Breast epithelium (tissue), 4 donors: Measurements from ENCODE around the gene C2orf49. TPM values are rescaled to one million over a fixed set of nuclear protein-coding genes. Genes with fewer than 3 reads are reported as not detected.

Experiments used
- DNase-seq, 2 donors: peaks; one replicate each; pipeline ENCODE4 v3.0.0-alpha.2; 2019; ENCODE audit warnings: low spot score in 2 of 2
- H3K27ac ChIP-seq, 2 donors: fragments of 200-600 bp; sonication (generic) in 1 of 2; one replicate each; pipeline ENCODE4 v1.5.1; 2016 to 2019; ENCODE audit warnings: mild to moderate bottlenecking in 1 of 2
- H3K27me3 ChIP-seq, 2 donors: fragments of 200-600 bp; sonication (generic) in 1 of 2; one replicate each; pipeline versions ENCODE4 v1.5.1 to v1.6.0; 2017 to 2019; ENCODE audit warnings: control low read depth in 1 of 2, mild to moderate bottlenecking in 1 of 2
- H3K36me3 ChIP-seq: fragments of 200-600 bp; one replicate; pipeline ENCODE4 v1.5.1; 2019
- H3K4me1 ChIP-seq, 2 donors: fragments of 200-600 bp; sonication (generic); one replicate each; pipeline ENCODE4 v1.5.1; 2016 to 2019; ENCODE audit warnings: control low read depth in 1 of 2
- H3K4me3 ChIP-seq, 3 donors: fragments of 200-600 bp; sonication (generic); 1 replicate in 2 of 3; 2 replicates in 1 of 3; pipeline ENCODE4 v1.5.1; 2016 to 2019; ENCODE audit warnings: mild to moderate bottlenecking in 3 of 3, moderate library complexity in 2 of 3
- H3K9me3 ChIP-seq, 2 donors: fragments of 200-600 bp; sonication (generic) in 1 of 2; one replicate each; pipeline ENCODE4 v1.5.1; 2016 to 2019; ENCODE audit warnings: control low read depth in 1 of 2
- POLR2A ChIP-seq: fragments of 450-650 bp; IDR thresholded peaks from one replicate; pipeline ENCODE4 v1.6.1; 2016; ENCODE audit warnings: antibody characterized with exemption, mild to moderate bottlenecking, moderate library complexity
- POLR2AphosphoS5 ChIP-seq, 3 donors: sonication (generic); formaldehyde crosslinking; IDR thresholded peaks; one replicate each; pipeline ENCODE4 v1.6.1; 2017; ENCODE audit warnings: antibody characterized with exemption in 3 of 3
- intact Hi-C: fragments of 100-400 bp; cut with DNase I; formaldehyde crosslinking; loops from one replicate; pipeline ENCODE4 v1.15.1; 2023; ENCODE audit warnings: low total_unique reads
- total RNA-seq, 3 donors: library from RNA; depleted of rRNA; stranded (reverse); fragments of >200 nt; gene quantifications; one replicate each; pipeline ENCODE4 v1.1.0, GENCODE V29; 2016
- TF ChIP-seq, protein P1 (sequence below), 3 donors: fragments of 450-650 bp; IDR thresholded peaks; one replicate each; pipeline ENCODE4 v1.5.1; 2016 to 2017; ENCODE audit warnings: antibody characterized with exemption in 3 of 3, mild to moderate bottlenecking in 3 of 3, moderate library complexity in 3 of 3

The C2orf49 gene
- total RNA-seq, 3 donors from 2014 or later, result 20.0 to 31.6 (median 23.0) TPM

DNA sequence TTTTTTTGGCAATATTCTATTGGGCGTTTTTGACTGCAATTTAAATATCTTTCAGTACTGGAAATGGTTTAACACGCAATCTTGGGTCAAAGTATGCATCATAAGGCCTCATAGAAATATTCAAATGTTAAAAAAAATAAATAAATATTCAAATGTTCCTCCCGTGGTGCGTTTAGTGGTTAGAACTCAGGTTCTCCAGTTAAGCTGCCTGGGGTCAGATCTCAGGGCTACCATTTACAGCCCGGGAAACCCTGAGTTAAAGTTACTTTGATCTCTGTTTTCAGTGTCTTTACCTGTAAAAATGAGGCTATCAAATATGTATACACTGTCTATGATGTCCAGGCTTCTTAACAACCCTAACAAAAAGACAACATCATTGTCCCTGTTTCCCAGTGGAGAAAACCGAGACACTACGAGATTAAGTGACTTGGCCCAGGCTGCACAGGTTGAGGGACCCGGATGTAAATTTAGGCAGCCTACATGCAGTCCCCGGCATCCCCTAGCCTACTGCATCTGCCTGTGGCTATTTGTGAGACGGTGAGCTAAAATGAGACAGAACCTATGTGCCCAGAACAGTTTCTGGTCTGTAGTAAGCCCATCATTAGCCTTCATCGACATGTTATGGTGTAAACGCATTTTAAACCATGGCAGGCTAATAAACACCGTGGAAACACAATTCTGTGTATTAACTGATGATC, 59.8 kb downstream of the C2orf49 start:
- Histone ChIP-seq H3K9me3 (no peaks in the 10 kb centered on the region), H3K4me1 (peaks cover 0 to 3% of the 10 kb centered on the region in 2 donors), H3K4me3 (peak overlapping the region; percentile 75 to 91 (median 81)), H3K36me3 (no peaks in the 10 kb centered on the region), H3K27ac (peak overlapping the region; percentile 85 to 90), H3K27me3 (no peaks in the 10 kb centered on the region)
- intact Hi-C loops, result no loop called here
- DNase-seq, result no peak
- TF ChIP-seq POLR2A (no peak), POLR2AphosphoS5 (IDR thresholded peaks at IDR 0.05) (no peak)
- TF ChIP-seq, protein P1, sequence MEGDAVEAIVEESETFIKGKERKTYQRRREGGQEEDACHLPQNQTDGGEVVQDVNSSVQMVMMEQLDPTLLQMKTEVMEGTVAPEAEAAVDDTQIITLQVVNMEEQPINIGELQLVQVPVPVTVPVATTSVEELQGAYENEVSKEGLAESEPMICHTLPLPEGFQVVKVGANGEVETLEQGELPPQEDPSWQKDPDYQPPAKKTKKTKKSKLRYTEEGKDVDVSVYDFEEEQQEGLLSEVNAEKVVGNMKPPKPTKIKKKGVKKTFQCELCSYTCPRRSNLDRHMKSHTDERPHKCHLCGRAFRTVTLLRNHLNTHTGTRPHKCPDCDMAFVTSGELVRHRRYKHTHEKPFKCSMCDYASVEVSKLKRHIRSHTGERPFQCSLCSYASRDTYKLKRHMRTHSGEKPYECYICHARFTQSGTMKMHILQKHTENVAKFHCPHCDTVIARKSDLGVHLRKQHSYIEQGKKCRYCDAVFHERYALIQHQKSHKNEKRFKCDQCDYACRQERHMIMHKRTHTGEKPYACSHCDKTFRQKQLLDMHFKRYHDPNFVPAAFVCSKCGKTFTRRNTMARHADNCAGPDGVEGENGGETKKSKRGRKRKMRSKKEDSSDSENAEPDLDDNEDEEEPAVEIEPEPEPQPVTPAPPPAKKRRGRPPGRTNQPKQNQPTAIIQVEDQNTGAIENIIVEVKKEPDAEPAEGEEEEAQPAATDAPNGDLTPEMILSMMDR (IDR thresholded peaks at IDR 0.05), result no peak

DNA sequence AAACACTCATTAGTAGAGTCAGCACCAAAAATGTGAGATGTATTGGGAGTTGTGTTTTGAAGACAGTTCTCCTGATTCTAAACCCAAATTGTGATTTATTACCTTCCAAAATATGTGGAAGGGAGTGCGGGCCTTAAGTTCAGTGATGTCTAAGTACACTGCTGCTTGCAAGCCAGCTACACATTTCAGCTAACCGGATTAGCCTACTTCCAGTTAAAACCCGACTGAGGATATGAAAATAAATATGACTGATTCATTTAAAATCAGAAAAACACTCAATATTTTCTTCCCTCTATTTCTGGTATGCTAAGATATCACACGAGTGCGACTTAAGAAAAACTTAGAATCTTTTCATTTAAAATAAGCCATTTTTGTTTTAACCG, 60.6 kb downstream of the C2orf49 start:
- intact Hi-C loops, result no loop called here
- no peaks in the 10 kb centered on the region for H3K27me3 ChIP-seq
- H3K9me3 ChIP-seq, result no peaks in the 10 kb centered on the region
- TF ChIP-seq POLR2AphosphoS5 (IDR thresholded peaks at IDR 0.05), result no peak
- TF ChIP-seq, protein P1 (IDR thresholded peaks at IDR 0.05), result no peak
- TF ChIP-seq POLR2A, result no peak
- no peak for DNase-seq
- H3K27ac ChIP-seq, result peak overlapping the region; percentile 90 to 97
- H3K36me3 ChIP-seq, result no peaks in the 10 kb centered on the region
- H3K4me3 ChIP-seq, result peak overlapping the region; percentile 75 to 91 (median 81)
- H3K4me1 ChIP-seq, result peaks cover 0 to 3% of the 10 kb centered on the region in 2 donors

DNA sequence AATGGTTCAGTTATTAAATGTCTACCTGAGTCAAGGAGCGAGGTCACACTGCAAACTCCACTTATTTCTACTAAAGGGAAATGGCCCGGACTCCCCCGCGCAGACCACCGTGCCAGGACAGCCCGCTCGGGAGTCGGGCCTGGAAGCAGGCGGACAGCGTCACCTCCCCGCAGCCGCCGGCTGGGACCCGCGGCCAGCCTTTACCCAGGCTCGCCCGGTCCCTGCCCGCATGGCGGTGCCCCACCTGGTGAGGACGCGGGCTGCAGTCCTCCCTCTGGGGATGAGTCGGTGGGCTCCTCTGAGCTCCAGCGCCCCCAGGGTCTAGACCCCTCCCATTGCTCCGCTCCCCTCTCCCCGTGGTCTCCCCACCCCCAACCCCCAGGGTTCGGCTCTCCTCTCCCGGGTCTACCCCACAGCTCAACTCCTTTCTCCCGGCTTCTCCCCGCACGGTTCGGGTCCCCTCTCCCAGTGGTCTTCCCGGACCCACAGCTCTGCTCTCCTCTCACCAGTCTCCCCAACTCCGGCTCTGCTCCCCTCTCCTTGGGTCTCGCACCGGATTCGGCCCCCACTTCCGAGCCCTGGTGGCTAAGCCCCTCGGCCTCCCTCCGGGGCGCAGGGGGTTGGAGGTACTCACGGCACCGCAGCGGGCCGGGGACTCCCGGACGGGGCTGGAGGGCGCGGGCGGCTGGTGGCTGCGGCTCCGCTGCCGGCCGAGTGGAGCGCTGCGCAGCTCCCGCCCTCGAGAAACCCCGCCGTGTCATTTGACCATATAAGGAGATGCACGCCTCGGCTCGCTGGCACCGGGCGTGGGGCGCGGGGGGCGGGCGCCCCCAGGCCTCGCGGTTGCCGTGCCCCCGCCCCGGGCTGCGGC, 61.2 kb downstream of the C2orf49 start, which contains the start of gene FHL2:
TSS of gene FHL2 (minus strand) at position 716 of the 871 bp plus-strand sequence. CDS start 12,535 bp downstream, outside the sequence.
- intact Hi-C loops, result no loop called here
- Histone ChIP-seq H3K36me3 (no peaks in the 10 kb centered on the region), H3K27me3 (no peaks in the 10 kb centered on the region), H3K9me3 (no peaks in the 10 kb centered on the region), H3K4me3 (peak within 1 kb of the TSS; percentile 75 to 91 (median 81)), H3K4me1 (peaks cover 0 to 3% of the 10 kb centered on the region in 2 donors), H3K27ac (peak within 1 kb of the TSS; percentile 90 to 97)
- TF ChIP-seq POLR2A, result peak; percentile 73
- TF ChIP-seq POLR2AphosphoS5 (IDR thresholded peaks at IDR 0.05), result peak; percentile 52 to 74 (median 73)
- TF ChIP-seq, protein P1 (IDR thresholded peaks at IDR 0.05), result peak; percentile 12 to 54 (median 46)
- DNase-seq, result peak; percentile 69 to 76

Other genes with a start within 250 kb of the C2orf49 start
- not detected for gene GPR45, start 95.8 kb upstream of the C2orf49 start, total RNA-seq
- 10 to 100 TPM; 24.6 to 29.8 (median 28.5) TPM for gene TGFBRAP1, start 7.8 kb upstream of the C2orf49 start, total RNA-seq
- 100 to 1,000 TPM in 1 of 3 donors, 10 to 100 TPM in 2; 20.0 to 128 (median 98.2) TPM for gene FHL2, start 61.5 kb downstream of the C2orf49 start, total RNA-seq